GM12878 (cell line): ENCODE results near the gene GAREM2.

Experiments used
- CEBPZ ChIP-seq: fragments of 150-350 bp; IDR thresholded peaks from 2 replicates; pipeline ENCODE4 v1.6.1; 2016; ENCODE audit warnings: low read depth, low read length
- CREB1 ChIP-seq: IDR thresholded peaks from 2 replicates; pipeline ENCODE4 v1.6.1; 2012; ENCODE audit warnings: low read depth, mild to moderate bottlenecking, inconsistent platforms
- CTCF ChIP-seq, 3 experiments: IDR thresholded peaks in 2 of 3; conservative IDR thresholded peaks in 1 of 3; 2 replicates each; pipeline ENCODE4 v1.5.1; 2011; ENCODE audit warnings: low read depth in 3 of 3, low read length in 3 of 3, mild to moderate bottlenecking in 3 of 3, control low read depth in 2 of 3, moderate library complexity in 2 of 3, inconsistent platforms in 1 of 3, mixed read lengths in 1 of 3; ENCODE audit not compliant: control insufficient read depth in 2 of 3, insufficient read depth in 1 of 3; ENCODE audit errors: extremely low read depth in 1 of 3
- EZH2 ChIP-seq: IDR thresholded peaks from 2 replicates; pipeline ENCODE4 v1.6.1; 2012; ENCODE audit warnings: low read depth, mild to moderate bottlenecking, control low read depth, inconsistent platforms, low read length, borderline replicate concordance; ENCODE audit not compliant: control insufficient read depth
- GATAD2B ChIP-seq: fragments of 450-650 bp; conservative IDR thresholded peaks from 2 replicates; pipeline ENCODE4 v1.6.1; 2017; ENCODE audit warnings: low read depth, mild to moderate bottlenecking, moderate library complexity
- IRF5 ChIP-seq: fragments of 450-650 bp; IDR thresholded peaks from 2 replicates; pipeline ENCODE4 v1.6.1; 2017; ENCODE audit warnings: borderline replicate concordance
- TARDBP ChIP-seq: IDR thresholded peaks from 2 replicates; pipeline ENCODE4 v1.6.1; 2016; ENCODE audit warnings: borderline replicate concordance
- ZBTB11 ChIP-seq: fragments of 450-650 bp; formaldehyde crosslinking; IDR thresholded peaks from 2 replicates; pipeline ENCODE4 v1.5.0; 2022; ENCODE audit warnings: mild to moderate bottlenecking, missing genetic modification characterization
- ZBTB33 ChIP-seq: fragments of 450-650 bp; IDR thresholded peaks from 2 replicates; pipeline ENCODE4 v1.6.1; 2017; ENCODE audit warnings: mild to moderate bottlenecking
- ZZZ3 ChIP-seq: IDR thresholded peaks from 2 replicates; pipeline ENCODE4 v1.6.1; 2011; ENCODE audit warnings: low read depth; ENCODE audit not compliant: control insufficient read depth, insufficient read length

GRCh38 chr2:26150243-26150642, 22.6 kb upstream of the GAREM2 start:
- TF ChIP-seq CTCF (IDR thresholded peaks at IDR 0.05 in 2 of 3, conservative IDR thresholded peaks at IDR 0.05 in 1 of 3; ENCODE audit: control insufficient read depth in 2 of 3, extremely low read depth in 1 of 3, insufficient read depth in 1 of 3, low read depth in 3 of 3, low read length in 3 of 3) = no peak
- TF ChIP-seq ZZZ3 = no peak
- no peak for TF ChIP-seq TARDBP
- TF ChIP-seq GATAD2B = no peak
- no peak for TF ChIP-seq CREB1
- TF ChIP-seq EZH2 = no peak
- TF ChIP-seq CEBPZ = no peak
- no peak for TF ChIP-seq IRF5
- no peak for TF ChIP-seq ZBTB11 (CRISPR knock-in tag)
- no peak for TF ChIP-seq ZBTB33
